ENCODE data around the gene GPNMB.

GRCh38 chr7:23298141-23298881 lies 51.7 kb downstream of the GPNMB start:
- TF ChIP-seq CTCF (IDR thresholded peaks at IDR 0.05) = no peak
- no peak for TF ChIP-seq POLR2A (IDR thresholded peaks at IDR 0.05)

Data from prostate gland (tissue), 2 donors.